ENCODE measurements around the gene DGKB.

DGKB gene

DNA sequence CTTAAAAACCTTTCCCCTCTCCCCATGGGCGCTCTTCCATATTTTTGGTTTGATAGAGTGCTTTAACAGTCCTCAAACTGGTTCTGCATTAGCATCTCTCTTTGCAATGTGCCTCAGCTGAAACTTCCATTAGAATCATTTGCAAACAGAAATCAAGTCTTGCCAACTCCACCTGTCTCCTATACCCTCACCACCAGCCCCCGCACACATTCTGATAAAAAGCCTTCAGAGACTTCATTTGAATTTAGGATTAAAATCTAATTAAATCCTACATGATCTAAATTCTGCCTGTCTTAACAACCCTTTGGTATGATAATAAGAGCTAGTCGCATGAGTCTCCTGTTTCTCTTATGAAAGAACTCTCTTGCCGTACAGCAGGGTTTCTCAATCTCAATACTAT, 528.2 kb downstream of the DGKB start:
- TF ChIP-seq, protein P1, sequence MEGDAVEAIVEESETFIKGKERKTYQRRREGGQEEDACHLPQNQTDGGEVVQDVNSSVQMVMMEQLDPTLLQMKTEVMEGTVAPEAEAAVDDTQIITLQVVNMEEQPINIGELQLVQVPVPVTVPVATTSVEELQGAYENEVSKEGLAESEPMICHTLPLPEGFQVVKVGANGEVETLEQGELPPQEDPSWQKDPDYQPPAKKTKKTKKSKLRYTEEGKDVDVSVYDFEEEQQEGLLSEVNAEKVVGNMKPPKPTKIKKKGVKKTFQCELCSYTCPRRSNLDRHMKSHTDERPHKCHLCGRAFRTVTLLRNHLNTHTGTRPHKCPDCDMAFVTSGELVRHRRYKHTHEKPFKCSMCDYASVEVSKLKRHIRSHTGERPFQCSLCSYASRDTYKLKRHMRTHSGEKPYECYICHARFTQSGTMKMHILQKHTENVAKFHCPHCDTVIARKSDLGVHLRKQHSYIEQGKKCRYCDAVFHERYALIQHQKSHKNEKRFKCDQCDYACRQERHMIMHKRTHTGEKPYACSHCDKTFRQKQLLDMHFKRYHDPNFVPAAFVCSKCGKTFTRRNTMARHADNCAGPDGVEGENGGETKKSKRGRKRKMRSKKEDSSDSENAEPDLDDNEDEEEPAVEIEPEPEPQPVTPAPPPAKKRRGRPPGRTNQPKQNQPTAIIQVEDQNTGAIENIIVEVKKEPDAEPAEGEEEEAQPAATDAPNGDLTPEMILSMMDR (IDR thresholded peaks at IDR 0.05; ENCODE audit: low read depth, low read length), result no peak
- H3K4me3 ChIP-seq (ENCODE audit: low read depth, low read length), result no peak overlapping the region

- H3K4me3 ChIP-seq (ENCODE audit: low read depth, low read length), result no peak overlapping the region
- TF ChIP-seq, protein P1 (IDR thresholded peaks at IDR 0.05; ENCODE audit: low read depth, low read length), result no peak
Observed at GRCh38 chr7:14368285-14368684, 534.3 kb downstream of the DGKB start.

- TF ChIP-seq, protein P1 (IDR thresholded peaks at IDR 0.05; ENCODE audit: low read depth, low read length), result no peak
- no peak overlapping the region for H3K4me3 ChIP-seq (ENCODE audit: low read depth, low read length)
Observed at GRCh38 chr7:14351167-14351566, 551.4 kb downstream of the DGKB start.

GRCh38 chr7:14341200-14341775, 561.3 kb downstream of the DGKB start:
- H3K4me3 ChIP-seq (ENCODE audit: low read depth, low read length), result no peak overlapping the region
- TF ChIP-seq, protein P1 (IDR thresholded peaks at IDR 0.05; ENCODE audit: low read depth, low read length), result no peak

DNA sequence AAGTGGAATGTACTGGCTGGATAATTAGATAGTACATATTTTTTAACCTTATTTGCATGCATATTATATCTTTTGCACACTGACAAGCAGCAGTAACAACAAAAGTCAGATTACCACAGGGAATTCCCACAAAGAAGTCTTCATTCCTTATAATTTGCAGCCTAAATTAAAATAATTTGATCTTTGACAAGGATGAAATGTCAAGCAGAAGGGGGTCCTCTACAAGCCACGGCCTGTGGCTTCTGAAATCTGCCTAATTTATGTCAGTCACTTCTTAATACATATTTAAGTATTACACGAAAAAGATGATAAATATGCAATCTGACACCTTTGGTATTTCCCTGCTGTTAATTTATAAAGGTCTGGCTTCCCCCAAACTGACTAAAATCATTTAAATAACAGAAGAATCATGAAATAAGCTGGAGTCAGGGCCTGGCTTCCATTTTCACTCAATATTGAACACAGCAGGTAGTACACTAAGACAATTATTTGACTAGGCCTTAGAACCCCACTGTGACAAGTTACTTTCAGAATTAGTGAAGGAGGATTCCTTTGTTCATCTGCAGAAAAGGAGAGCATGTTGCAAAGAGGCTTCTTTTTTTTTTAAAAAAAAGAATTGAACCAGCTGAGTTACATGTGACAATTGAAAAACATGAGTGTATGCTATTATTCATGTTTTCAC, 562.0 kb downstream of the DGKB start:
- TF ChIP-seq, protein P1 (IDR thresholded peaks at IDR 0.05; ENCODE audit: low read depth, low read length), result no peak
- H3K4me3 ChIP-seq (ENCODE audit: low read depth, low read length), result no peak overlapping the region

- no peak overlapping the region for H3K4me3 ChIP-seq (ENCODE audit: low read depth, low read length)
Observed at GRCh38 chr7:14339861-14340260, 562.7 kb downstream of the DGKB start.

GRCh38 chr7:14336256-14336655, 566.3 kb downstream of the DGKB start:
- no peak overlapping the region for H3K4me3 ChIP-seq (ENCODE audit: low read depth, low read length)
- TF ChIP-seq, protein P1 (IDR thresholded peaks at IDR 0.05; ENCODE audit: low read depth, low read length), result no peak

More at GRCh38 chr7:14339861-14340260, 562.7 kb downstream of the DGKB start:
- TF ChIP-seq, protein P1 (IDR thresholded peaks at IDR 0.05; ENCODE audit: low read depth, low read length), result no peak

Measured in WI38 (cell line).